HEK293T (cell line): ENCODE results near the gene ITFG1.

Experiments
- ARNT ChIP-seq: fragments of 450-650 bp; IDR thresholded peaks from 2 replicates; pipeline ENCODE4 v1.6.1; 2017; ENCODE audit warnings: mild to moderate bottlenecking
- CTBP1 ChIP-seq: fragments of 450-650 bp; IDR thresholded peaks from 2 replicates; pipeline ENCODE4 v1.6.1; 2016; ENCODE audit warnings: borderline replicate concordance
- FOXM1 ChIP-seq: fragments of 450-650 bp; IDR thresholded peaks from 2 replicates; pipeline ENCODE4 v1.6.1; 2017; ENCODE audit warnings: mild to moderate bottlenecking, borderline replicate concordance
- LEF1 ChIP-seq: fragments of 450-650 bp; IDR thresholded peaks from 2 replicates; pipeline ENCODE4 v1.6.1; 2017; ENCODE audit warnings: mild to moderate bottlenecking, borderline replicate concordance
- SUZ12 ChIP-seq: fragments of 450-650 bp; IDR thresholded peaks from 2 replicates; pipeline ENCODE4 v1.6.1; 2016; ENCODE audit warnings: mild to moderate bottlenecking
- TARDBP ChIP-seq: fragments of 450-650 bp; IDR thresholded peaks from 2 replicates; pipeline ENCODE4 v1.6.1; 2016

DNA sequence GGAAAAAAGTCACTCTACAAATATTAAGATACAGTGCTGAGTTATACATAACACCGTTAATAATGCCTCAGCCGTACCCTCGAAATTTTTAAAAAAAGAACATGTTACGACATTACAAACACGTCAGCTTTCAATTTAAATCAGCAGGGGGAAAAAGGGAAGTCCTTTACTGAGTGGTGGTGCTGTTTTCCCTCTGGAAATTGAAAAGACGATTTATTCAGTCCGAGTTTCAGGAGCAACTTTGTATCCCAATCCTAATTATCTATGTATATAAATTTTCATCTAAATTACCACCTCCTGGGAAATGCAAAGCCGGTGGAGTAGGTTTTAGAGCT is 318.4 kb downstream of the ITFG1 start:
- no peak for TF ChIP-seq ARNT
- TF ChIP-seq SUZ12, result no peak
- no peak for TF ChIP-seq TARDBP
- TF ChIP-seq LEF1, result no peak
- TF ChIP-seq CTBP1, result no peak
- no peak for TF ChIP-seq FOXM1
